ENCODE measurements around the gene LAMTOR4. TPM values are rescaled to one million over a fixed set of nuclear protein-coding genes. Genes with fewer than 3 reads are reported as not detected.
A peak's percentile ranks its signal among the peaks of the same experiment; 100 is the strongest.
"Not testable (repeated sequence)": the region's sequence is repeated elsewhere in the genome, so short reads cannot be mapped to it uniquely, and the experiment has no call there.

The LAMTOR4 gene
- total RNA-seq, 4 donors from 2014 or later, result 97.6 to 141 (median 127) TPM

GRCh38 chr7:100189061-100189460 lies 40.3 kb downstream of the LAMTOR4 start:
- H3K4me1 ChIP-seq, result no peaks in the 10 kb centered on the region
- no peak overlapping the region for H3K27ac ChIP-seq
- TF ChIP-seq CTCF (IDR thresholded peaks at IDR 0.05 in 4 of 5, conservative IDR thresholded peaks at IDR 0.05 in 1 of 5) (no peak), POLR2A (IDR thresholded peaks at IDR 0.05) (no peak)
- intact Hi-C loops (cut with DNase I; ENCODE audit: low total_unique reads) (no loop called here), in situ Hi-C loops (cut with MboI; ENCODE audit: low sequenced_read_pairs in 4 of 4) (no loop called here)
- no peaks in the 10 kb centered on the region for H3K27me3 ChIP-seq
- H3K4me3 ChIP-seq, result no peak overlapping the region
- ATAC-seq (no peak), DNase-seq (no peak)
- no peaks in the 10 kb centered on the region for H3K36me3 ChIP-seq
- no peaks in the 10 kb centered on the region for H3K9me3 ChIP-seq

- Histone ChIP-seq H3K9me3 (no peaks in the 10 kb centered on the region), H3K36me3 (no peaks in the 10 kb centered on the region), H3K27me3 (no peaks in the 10 kb centered on the region), H3K27ac (no peak overlapping the region), H3K4me3 (no peak overlapping the region), H3K4me1 (no peaks in the 10 kb centered on the region)
- ATAC-seq, result peak in 1 of 2 donors; percentile 30
- intact Hi-C loops (cut with DNase I; ENCODE audit: low total_unique reads) (no loop called here), in situ Hi-C loops (cut with MboI; ENCODE audit: low sequenced_read_pairs in 4 of 4) (no loop called here)
- no peak for DNase-seq
- TF ChIP-seq POLR2A (IDR thresholded peaks at IDR 0.05) (no peak), CTCF (IDR thresholded peaks at IDR 0.05 in 4 of 5, conservative IDR thresholded peaks at IDR 0.05 in 1 of 5) (peak in 3 of 5 experiments; percentile 22 to 33 (median 26))
Observed at GRCh38 chr7:100190048-100190711, 41.5 kb downstream of the LAMTOR4 start.

GRCh38 chr7:100191775-100192174 lies 43.1 kb downstream of the LAMTOR4 start:
- Histone ChIP-seq H3K9me3 (no peaks in the 10 kb centered on the region), H3K4me3 (no peak overlapping the region), H3K27ac (no peak overlapping the region), H3K27me3 (no peaks in the 10 kb centered on the region), H3K4me1 (no peaks in the 10 kb centered on the region), H3K36me3 (no peaks in the 10 kb centered on the region)
- DNase-seq (no peak), ATAC-seq (no peak)
- TF ChIP-seq POLR2A (IDR thresholded peaks at IDR 0.05) (no peak), CTCF (IDR thresholded peaks at IDR 0.05 in 4 of 5, conservative IDR thresholded peaks at IDR 0.05 in 1 of 5) (no peak)
- in situ Hi-C loops (cut with MboI; ENCODE audit: low sequenced_read_pairs in 4 of 4) (no loop called here), intact Hi-C loops (cut with DNase I; ENCODE audit: low total_unique reads) (no loop called here)

GRCh38 chr7:100192281-100192862 lies 43.7 kb downstream of the LAMTOR4 start:
- H3K27me3 ChIP-seq; in situ Hi-C loops (cut with MboI; ENCODE audit: low sequenced_read_pairs in 4 of 4); H3K9me3 ChIP-seq; intact Hi-C loops (cut with DNase I; ENCODE audit: low total_unique reads); H3K4me1 ChIP-seq; H3K36me3 ChIP-seq; H3K4me3 ChIP-seq; ATAC-seq; H3K27ac ChIP-seq; DNase-seq: not testable (repeated sequence)

GRCh38 chr7:100192969-100193368 lies 44.3 kb downstream of the LAMTOR4 start:
- DNase-seq, result no peak
- no peaks in the 10 kb centered on the region for H3K36me3 ChIP-seq
- intact Hi-C loops (cut with DNase I; ENCODE audit: low total_unique reads) (no loop called here), in situ Hi-C loops (cut with MboI; ENCODE audit: low sequenced_read_pairs in 4 of 4) (no loop called here)
- ATAC-seq, result no peak
- no peaks in the 10 kb centered on the region for H3K4me1 ChIP-seq
- no peaks in the 10 kb centered on the region for H3K9me3 ChIP-seq
- H3K27me3 ChIP-seq, result no peaks in the 10 kb centered on the region
- no peak overlapping the region for H3K4me3 ChIP-seq
- no peak overlapping the region for H3K27ac ChIP-seq
- TF ChIP-seq CTCF (IDR thresholded peaks at IDR 0.05 in 4 of 5, conservative IDR thresholded peaks at IDR 0.05 in 1 of 5), result no peak
- no peak for TF ChIP-seq POLR2A (IDR thresholded peaks at IDR 0.05)
